Measurements from ENCODE around the gene CHCHD4.
"Not testable (repeated sequence)": the region's sequence is repeated elsewhere in the genome, so short reads cannot be mapped to it uniquely, and the experiment has no call there.

CHCHD4 gene

DNA sequence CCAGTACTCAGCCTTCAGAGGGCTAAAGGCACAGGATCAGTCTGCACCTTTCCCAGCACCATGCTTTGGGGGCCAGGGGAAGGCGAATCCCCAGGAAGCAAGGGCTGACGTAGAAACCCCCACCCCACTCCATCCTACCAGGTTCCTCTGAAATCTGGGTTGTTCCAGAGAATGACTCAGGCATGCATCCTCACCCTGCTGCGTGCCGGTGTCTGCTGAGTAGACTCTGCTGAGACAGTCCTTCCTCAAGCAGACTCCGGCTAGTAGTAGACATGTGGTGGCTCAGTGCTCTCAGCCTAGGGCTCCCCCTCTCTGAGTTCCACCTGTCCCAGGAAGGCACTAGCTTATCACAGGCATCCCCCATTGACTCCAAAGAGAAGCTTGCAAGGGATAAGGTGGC is 9.2 kb upstream of the CHCHD4 start:
- no peak for DNase-seq

GRCh38 chr3:14133188-14133800 is 8.6 kb upstream of the CHCHD4 start:
- no peak for DNase-seq

DNA sequence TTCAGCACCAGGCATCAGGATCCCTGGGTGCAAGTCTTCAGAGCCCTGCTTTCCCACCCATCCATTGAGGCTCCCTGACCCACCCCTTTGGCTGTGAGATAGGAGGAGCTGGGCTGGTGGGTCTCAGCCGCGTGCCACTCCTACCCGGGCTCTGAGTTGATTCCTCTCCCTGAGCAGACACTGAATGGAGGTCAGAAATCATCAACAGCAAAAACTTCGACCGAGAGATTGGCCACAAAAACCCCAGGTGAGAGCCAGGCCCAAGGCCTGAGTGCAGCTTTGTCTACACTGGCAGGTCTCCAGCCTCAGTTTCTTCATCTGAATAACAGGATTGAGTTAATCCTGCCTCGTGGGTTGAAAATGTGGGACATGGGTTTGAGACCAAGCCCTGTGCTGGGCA is 8.0 kb upstream of the CHCHD4 start:
- DNase-seq = no peak

- no peak for DNase-seq
Measured at GRCh38 chr3:14132120-14132519, 7.5 kb upstream of the CHCHD4 start.

- DNase-seq = no peak
Measured at GRCh38 chr3:14131134-14131533, 6.5 kb upstream of the CHCHD4 start.

DNA sequence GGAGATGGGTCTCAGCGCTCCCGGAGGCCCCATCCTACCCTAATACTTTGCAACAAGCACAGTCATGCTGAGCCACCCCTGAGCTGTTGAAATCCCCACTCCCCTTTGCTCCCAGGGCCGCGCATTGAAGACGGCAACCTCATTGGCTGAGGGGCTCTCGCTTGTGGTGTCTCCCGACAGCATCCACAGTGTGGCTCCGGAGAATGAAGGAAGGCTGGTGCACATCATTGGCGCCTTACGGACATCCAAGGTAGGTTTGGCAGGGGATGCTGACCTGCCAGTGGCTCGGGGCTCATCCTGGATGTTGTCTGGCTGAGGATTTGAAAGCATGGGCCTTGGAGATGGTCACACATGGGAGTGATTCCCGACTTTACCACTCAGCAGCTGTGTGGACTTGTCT is 6.0 kb upstream of the CHCHD4 start:
- DNase-seq = no peak

DNA sequence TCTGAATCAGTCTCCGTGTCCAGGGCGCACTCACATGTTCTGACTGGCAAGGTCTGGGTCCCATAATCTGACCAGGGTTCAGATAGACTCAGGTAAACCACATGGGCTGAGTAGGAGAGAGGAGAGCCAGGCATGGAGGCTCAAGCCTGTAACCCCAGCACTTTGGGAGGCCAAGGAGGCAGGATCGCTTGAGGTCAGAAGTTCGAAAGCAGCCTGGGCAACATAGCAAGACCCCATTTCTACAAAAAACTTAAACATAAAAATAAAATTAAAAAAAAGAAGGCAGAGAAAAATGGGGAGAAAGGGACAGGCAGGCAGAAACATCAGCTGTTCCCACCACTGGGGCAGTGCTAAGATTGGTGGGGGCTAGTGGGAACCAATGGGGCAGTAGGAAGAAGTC is 5.6 kb upstream of the CHCHD4 start:
- DNase-seq = no peak

GRCh38 chr3:14129296-14129695 is 4.6 kb upstream of the CHCHD4 start:
- DNase-seq = no peak

- DNase-seq = no peak
Measured at GRCh38 chr3:14128724-14129123, 4.1 kb upstream of the CHCHD4 start.

GRCh38 chr3:14127516-14128161 is 3.0 kb upstream of the CHCHD4 start:
- DNase-seq = no peak

- no peak for DNase-seq
Measured at GRCh38 chr3:14126887-14127505, 2.3 kb upstream of the CHCHD4 start.

DNA sequence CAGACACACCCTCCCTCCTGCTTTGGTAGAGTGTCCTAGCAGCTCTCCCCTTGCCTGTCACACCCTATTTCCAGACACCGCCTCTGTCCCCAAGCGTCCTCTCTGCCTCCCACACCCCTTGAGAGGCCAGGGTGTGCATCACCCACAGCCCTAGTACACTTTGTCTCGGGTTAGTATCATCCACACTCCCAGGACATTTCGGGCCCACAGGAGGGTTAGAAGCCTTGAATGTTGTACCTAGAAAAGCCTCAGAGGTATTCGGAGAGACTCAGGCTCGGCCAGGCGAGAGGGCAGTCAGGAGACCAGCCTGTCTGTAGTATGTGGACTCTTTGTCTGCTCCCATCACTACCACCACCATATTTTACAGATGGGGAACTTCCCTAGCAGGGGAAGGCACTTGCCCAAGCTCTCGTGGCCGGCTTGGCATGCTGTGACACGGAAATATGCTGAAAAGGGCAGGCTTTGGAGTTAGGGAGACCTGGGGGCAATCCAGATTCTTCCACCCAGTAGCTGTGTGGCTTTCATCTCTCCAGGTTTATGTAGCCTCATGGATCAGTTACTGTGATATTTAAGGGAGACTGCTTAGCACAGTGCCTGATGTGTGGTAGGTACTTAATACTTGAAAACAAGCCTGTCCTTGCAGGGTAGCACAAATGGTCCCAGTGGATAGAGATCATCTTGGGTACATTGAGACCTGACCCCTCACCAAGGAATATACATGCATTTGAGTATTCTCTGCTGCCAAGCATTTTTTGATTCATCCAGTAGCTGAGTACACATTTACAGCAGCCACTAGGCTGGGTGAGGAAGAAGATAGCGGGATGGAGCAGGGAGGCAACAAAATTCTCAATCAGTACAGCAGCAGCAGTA is 1.6 kb upstream of the CHCHD4 start:
- DNase-seq = no peak

DNA sequence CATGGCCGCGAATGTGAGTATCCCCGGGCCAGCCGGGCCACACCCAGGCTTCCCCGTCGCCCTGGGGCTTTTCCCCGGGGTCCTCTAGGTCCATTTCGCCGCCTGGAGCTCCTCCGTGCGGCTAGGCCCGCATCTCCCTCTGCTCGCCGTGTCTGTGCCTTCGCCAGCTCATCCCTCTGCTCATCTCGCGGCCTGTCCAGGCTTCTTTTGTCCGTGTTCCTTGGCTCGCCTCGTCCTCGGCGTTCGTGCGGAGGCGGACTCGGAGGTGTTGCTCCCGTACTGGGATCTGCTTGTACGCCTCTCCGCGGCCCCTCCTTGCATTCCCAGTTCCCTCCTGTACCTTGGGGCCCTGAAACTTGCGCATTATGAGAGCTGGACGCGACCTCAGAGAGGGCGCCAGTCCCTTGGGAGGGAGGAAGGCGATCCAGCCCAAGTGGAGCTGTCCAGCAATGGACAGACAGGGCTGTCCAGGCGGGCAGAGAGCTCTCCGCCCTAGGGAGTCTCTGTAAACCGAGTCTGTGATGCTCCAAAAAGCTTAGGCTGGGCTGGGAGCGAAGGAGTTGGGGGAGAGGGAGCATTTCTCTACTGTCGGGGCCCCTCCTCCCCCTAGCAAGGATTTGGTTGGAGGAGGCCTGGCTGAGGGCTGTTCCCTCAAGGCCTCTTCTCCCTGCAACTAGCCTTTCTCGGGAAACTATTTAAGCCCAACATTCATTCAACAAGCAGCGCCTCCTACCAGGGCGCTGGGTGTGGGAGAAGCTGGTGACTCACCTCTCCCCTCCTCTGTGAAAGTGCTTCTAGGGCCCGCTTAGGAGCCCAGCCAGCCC is 735 bp upstream of the CHCHD4 start:
- peak; percentile 81 for DNase-seq

DNA sequence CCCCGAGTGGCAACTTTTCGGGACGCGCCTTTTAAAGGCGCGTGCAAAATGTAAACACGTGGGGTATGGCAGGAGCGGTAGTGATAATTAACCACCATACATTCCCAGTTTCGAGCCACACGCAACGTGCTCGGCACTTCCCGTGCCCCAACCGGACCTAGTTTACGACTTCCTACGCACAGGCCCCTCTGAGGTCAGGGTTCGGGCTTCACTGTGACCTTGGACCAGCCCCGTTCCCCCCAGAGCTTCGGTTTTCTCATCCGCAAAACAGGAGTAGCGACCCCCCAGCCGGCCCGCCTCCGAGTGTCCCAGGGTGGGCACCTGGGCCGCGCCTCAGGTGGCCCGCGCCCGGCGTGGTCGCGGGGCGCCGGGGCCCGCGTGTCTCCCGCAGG is 451 bp downstream of the CHCHD4 start:
- peak; percentile 84 for DNase-seq

DNA sequence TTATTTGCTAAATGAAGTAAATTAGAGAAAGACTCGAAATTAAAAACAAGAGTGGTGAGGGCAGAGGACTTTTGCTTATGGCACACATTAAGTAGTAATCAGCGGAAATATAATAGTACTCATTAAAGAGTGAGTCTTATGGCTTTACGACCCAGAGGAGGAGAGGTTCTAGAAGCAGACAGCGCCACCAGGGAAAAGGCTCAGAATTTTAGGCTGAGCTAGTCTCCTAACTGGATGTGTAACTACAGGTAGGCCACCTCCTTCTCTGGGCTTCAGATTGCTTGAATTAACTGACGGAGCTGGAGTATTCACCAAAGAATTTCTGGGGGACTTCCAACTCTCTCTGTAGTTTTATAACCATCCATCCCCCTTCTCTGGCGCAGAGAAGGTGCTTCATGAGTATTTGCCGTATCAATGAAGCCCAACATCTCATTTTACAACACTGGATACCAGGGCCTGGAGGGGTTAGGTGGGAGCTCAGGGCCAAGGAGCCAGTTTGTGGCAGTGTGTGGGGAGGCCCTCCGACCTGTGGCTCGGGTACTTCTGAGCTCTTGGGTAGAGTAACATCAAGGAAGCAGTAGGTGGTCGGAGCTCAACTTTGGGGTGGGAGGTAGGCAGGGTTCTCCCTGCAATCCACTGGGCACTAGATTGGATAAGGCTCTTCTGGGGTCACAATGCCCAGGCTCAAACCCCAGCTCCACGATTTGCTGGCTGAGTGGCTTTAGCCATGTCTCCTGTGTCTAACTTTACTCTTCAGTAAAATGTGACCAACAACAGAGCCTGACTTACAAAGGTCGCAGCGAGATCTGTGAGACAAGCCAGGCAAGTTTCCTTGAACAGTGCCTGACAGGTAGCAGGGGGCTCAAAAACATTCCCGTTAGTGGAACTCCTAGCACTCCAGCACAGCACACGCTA is 1.1 kb downstream of the CHCHD4 start:
- no peak for DNase-seq

GRCh38 chr3:14122301-14122700 is 2.4 kb downstream of the CHCHD4 start:
- DNase-seq = no peak

DNA sequence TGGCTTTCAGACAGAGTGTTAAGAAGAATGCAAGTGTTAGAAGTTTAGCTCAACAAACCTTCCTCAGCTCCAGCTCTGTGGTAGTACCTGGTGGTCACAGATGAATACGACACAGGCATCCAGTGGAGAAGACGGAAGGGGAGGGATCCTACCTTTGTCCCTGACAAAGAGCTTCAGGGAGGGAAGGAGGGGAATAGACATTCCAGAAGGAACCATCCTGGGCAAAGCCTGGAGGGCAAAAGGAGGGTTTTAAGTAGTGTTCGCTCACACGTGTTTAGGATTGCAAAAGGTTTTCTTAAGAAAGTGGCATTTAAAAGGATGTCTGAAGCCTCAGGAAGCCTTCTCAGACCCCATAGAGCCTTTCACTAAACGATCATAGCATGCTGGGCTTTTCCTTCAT is 2.8 kb downstream of the CHCHD4 start:
- no peak for DNase-seq

DNA sequence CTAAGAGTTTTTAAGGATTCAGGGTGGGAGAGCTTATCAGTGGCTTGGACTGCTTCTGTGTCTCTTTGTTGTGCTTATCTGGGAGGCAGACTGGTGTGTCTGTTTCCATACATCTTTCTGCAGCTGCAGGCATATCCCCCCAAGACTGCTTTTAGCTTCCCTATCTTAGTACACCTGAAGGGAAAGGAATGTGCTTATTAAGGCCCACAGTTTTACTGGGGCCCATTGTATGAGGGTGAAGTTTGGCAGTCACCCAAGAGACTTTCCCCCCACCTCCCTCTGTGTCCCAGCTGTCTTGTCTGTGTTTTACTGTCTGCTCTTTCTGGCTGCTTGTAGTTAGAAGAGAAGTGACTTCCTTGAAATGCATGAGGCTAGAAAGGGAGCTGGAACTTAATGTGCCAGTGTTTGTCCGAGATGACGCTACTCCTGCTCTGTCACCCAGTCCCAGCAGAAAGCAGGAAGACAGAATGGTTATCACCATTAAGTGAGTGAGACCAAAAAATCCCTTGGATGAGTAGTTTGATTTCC is 3.7 kb downstream of the CHCHD4 start:
- DNase-seq = not testable (repeated sequence)

DNA sequence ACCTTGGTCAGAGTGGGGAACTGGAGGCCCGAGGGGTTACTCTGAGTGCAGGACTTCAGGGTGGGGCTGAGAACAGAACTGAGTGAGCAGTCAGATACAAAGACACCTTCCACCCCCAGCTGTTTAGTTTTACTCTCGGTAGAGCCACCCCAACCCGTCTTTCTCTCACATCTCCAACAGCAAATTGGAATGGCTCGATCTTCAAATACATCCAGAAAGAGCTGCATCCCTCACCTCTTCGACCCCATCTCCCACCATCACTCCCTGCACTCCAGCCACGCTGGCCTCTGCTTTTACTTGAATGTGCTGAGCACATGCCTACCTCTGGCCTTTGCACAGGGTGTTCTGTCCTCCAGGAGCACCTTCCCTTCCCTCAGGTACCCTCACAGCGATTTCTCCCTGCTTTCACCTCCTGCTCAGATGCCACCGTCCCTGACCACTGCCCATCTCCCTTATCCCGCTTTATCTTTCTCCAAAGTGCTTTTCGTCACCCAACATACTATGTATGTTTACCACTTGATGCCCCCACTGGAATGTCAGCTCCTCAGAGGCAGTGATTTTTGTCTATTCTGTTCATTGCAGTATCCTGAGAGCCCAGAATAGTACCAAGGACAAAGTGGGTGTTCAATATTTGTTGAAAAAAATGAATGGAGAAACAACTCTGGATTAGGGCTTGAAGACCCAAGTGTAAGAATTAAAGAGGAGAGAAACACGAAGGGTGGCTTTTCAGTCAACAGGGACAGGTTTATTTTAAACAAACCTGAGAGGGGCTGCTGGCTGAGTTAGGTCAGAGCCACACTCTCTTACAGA is 4.4 kb downstream of the CHCHD4 start:
- DNase-seq = no peak

DNA sequence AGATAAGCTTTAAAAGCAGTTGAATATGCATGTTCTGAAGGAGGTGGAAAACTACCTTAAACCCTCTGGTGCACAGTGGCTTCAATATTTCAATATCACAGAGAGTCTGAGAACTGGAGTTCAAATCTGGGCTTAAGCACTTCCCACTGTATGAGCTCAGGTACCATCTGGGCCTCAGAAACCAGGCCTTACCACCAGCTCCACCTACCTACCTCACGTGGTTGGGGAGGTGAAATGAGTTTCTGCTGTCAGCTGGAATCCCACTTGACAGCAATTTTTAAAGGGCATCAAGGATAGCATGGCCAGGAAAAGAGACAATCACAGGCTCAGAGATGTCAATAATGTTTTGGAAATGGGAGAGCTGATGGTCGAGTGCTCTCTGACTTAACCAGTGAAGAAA is 5.0 kb downstream of the CHCHD4 start:
- no peak for DNase-seq
